ENCODE results near the gene LIPC.

The LIPC gene

DNA sequence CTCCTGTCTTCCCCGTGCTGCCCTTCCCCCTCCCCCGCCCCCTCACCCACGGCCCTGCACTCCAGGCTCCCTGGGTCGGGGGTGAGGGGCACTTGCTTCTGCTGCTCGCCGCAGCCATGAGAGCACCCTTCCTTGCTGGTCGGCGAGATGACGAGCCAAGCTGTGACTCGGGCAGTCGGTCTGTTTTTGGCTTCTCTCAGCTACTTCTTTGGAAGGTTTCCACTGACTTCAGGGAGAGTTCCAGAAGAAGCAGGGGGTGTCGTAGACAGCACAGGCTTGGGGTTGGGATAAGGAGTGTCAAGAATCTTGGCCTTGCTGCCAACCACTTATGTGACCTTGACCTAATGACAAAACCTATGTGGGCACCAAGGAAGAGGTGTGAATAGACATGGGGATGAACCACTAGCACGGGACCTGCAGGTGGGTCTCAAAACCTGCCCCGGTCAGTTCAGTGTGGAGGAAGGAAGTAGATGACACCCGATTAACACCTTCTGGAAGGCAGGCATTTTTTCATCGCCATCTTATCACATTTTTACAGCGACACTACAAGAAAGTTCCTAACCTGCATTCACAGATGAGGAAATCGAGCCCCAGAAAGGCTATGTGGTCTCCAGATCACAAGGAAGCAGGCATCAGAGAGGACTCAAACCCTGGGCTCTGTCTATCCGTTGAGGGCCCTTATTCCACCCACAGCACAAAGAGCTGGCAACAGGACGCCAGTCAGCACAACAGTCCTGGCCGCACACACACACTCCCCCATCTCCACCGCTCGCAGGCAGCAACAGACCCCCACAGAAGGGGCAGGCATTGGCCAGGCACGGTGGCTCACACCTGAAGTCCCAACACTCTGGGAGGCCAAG lies 120.9 kb downstream of the LIPC start:
- no peak for ATAC-seq
- no peak for TF ChIP-seq SNAI2 (CRISPR knock-in tag; IDR thresholded peaks at IDR 0.05)
- TF ChIP-seq ISL1 (CRISPR knock-in tag; IDR thresholded peaks at IDR 0.05), result no peak
- TF ChIP-seq, protein P1, sequence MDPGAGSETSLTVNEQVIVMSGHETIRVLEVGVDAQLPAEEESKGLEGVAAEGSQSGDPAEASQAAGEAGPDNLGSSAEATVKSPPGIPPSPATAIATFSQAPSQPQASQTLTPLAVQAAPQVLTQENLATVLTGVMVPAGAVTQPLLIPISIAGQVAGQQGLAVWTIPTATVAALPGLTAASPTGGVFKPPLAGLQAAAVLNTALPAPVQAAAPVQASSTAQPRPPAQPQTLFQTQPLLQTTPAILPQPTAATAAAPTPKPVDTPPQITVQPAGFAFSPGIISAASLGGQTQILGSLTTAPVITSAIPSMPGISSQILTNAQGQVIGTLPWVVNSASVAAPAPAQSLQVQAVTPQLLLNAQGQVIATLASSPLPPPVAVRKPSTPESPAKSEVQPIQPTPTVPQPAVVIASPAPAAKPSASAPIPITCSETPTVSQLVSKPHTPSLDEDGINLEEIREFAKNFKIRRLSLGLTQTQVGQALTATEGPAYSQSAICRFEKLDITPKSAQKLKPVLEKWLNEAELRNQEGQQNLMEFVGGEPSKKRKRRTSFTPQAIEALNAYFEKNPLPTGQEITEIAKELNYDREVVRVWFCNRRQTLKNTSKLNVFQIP (CRISPR knock-in tag; IDR thresholded peaks at IDR 0.05; ENCODE audit: borderline replicate concordance, low read depth), result no peak
- TF ChIP-seq CSDC2 (CRISPR knock-in tag; IDR thresholded peaks at IDR 0.05), result no peak
- TF ChIP-seq ZNF70 (CRISPR knock-in tag; IDR thresholded peaks at IDR 0.05), result no peak
- no peak for TF ChIP-seq PPARA (CRISPR knock-in tag; IDR thresholded peaks at IDR 0.05; ENCODE audit: borderline replicate concordance)
- no peak for TF ChIP-seq ARNTL (CRISPR knock-in tag; IDR thresholded peaks at IDR 0.05; ENCODE audit: borderline replicate concordance, low read depth)
- no peak for TF ChIP-seq ZNF8 (CRISPR knock-in tag; IDR thresholded peaks at IDR 0.05)
- no peak for TF ChIP-seq ESRRG (CRISPR knock-in tag; IDR thresholded peaks at IDR 0.05)
- no peak for TF ChIP-seq ZFP3 (CRISPR knock-in tag; IDR thresholded peaks at IDR 0.05)
- TF ChIP-seq, protein P2, sequence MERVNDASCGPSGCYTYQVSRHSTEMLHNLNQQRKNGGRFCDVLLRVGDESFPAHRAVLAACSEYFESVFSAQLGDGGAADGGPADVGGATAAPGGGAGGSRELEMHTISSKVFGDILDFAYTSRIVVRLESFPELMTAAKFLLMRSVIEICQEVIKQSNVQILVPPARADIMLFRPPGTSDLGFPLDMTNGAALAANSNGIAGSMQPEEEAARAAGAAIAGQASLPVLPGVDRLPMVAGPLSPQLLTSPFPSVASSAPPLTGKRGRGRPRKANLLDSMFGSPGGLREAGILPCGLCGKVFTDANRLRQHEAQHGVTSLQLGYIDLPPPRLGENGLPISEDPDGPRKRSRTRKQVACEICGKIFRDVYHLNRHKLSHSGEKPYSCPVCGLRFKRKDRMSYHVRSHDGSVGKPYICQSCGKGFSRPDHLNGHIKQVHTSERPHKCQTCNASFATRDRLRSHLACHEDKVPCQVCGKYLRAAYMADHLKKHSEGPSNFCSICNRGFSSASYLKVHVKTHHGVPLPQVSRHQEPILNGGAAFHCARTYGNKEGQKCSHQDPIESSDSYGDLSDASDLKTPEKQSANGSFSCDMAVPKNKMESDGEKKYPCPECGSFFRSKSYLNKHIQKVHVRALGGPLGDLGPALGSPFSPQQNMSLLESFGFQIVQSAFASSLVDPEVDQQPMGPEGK (CRISPR knock-in tag; IDR thresholded peaks at IDR 0.05; ENCODE audit: borderline replicate concordance), result no peak
- TF ChIP-seq GLIS3 (CRISPR knock-in tag; IDR thresholded peaks at IDR 0.05), result no peak
- TF ChIP-seq TCF4 (CRISPR knock-in tag; IDR thresholded peaks at IDR 0.05; ENCODE audit: borderline replicate concordance), result no peak
- no peak for TF ChIP-seq BACH2 (CRISPR knock-in tag; IDR thresholded peaks at IDR 0.05; ENCODE audit: borderline replicate concordance)
- no peak for TF ChIP-seq TOX (CRISPR knock-in tag; IDR thresholded peaks at IDR 0.05; ENCODE audit: borderline replicate concordance)
- TF ChIP-seq RARB (CRISPR knock-in tag; IDR thresholded peaks at IDR 0.05), result no peak
- TF ChIP-seq, protein P3, sequence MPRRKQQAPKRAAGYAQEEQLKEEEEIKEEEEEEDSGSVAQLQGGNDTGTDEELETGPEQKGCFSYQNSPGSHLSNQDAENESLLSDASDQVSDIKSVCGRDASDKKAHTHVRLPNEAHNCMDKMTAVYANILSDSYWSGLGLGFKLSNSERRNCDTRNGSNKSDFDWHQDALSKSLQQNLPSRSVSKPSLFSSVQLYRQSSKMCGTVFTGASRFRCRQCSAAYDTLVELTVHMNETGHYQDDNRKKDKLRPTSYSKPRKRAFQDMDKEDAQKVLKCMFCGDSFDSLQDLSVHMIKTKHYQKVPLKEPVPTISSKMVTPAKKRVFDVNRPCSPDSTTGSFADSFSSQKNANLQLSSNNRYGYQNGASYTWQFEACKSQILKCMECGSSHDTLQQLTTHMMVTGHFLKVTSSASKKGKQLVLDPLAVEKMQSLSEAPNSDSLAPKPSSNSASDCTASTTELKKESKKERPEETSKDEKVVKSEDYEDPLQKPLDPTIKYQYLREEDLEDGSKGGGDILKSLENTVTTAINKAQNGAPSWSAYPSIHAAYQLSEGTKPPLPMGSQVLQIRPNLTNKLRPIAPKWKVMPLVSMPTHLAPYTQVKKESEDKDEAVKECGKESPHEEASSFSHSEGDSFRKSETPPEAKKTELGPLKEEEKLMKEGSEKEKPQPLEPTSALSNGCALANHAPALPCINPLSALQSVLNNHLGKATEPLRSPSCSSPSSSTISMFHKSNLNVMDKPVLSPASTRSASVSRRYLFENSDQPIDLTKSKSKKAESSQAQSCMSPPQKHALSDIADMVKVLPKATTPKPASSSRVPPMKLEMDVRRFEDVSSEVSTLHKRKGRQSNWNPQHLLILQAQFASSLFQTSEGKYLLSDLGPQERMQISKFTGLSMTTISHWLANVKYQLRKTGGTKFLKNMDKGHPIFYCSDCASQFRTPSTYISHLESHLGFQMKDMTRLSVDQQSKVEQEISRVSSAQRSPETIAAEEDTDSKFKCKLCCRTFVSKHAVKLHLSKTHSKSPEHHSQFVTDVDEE (CRISPR knock-in tag; IDR thresholded peaks at IDR 0.05), result no peak

DNA sequence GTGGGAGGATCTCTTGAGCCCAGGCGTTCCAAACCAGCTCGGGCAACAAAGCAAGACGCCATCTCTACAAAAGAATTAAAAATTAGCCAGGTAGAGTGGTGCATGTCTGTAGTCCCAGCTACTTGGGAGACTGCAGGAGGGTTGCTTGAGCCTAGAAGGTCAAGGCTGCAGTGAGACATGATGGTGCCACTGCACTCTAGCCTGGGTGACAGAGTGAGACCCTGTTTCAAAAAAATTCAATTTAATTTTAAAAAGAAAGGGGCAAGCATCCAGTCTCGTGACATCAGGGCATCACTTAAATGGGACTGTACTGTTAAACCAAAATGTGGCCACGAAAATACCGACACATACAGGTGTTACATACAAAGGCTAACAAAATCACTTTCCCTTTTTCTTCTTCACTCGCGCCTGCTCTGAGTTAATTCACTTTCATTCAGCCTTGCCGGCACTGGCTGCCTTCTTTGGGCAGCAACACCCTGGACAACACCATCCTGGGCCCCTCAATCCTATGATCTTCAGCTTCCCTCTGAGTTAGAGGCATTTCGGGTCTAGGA lies 121.7 kb downstream of the LIPC start:
- TF ChIP-seq, protein P3 (CRISPR knock-in tag; IDR thresholded peaks at IDR 0.05), result no peak
- TF ChIP-seq SNAI2 (CRISPR knock-in tag; IDR thresholded peaks at IDR 0.05) (no peak), PPARA (CRISPR knock-in tag; IDR thresholded peaks at IDR 0.05; ENCODE audit: borderline replicate concordance) (no peak), ZNF70 (CRISPR knock-in tag; IDR thresholded peaks at IDR 0.05) (no peak), ARNTL (CRISPR knock-in tag; IDR thresholded peaks at IDR 0.05; ENCODE audit: borderline replicate concordance, low read depth) (no peak), ISL1 (CRISPR knock-in tag; IDR thresholded peaks at IDR 0.05) (no peak), ESRRG (CRISPR knock-in tag; IDR thresholded peaks at IDR 0.05) (no peak), ZFP3 (CRISPR knock-in tag; IDR thresholded peaks at IDR 0.05) (no peak), ZNF565 (CRISPR knock-in tag; conservative IDR thresholded peaks at IDR 0.05; ENCODE audit: low read depth) (no peak), OSR1 (CRISPR knock-in tag; IDR thresholded peaks at IDR 0.05) (no peak), ZFP30 (CRISPR knock-in tag; IDR thresholded peaks at IDR 0.05) (no peak), ZC3H10 (CRISPR knock-in tag; IDR thresholded peaks at IDR 0.05) (no peak)
- TF ChIP-seq, protein P1 (CRISPR knock-in tag; IDR thresholded peaks at IDR 0.05; ENCODE audit: borderline replicate concordance, low read depth), result no peak
- ATAC-seq, result no peak

Measured in SK-N-SH treated with all-trans-retinoic acid at 6 μM for 48 hours (cell line).